Hippocampal formation (tissue), 2 donors: ENCODE measurements around the gene RNF2.
"Not testable (repeated sequence)": the region's sequence is repeated elsewhere in the genome, so short reads cannot be mapped to it uniquely, and the experiment has no call there.

Source experiments
- DNase-seq, 2 donors: peaks; one replicate each; lab custom pipeline; 2025; lab: John Stamatoyannopoulos, UW

RNF2 gene

GRCh38 chr1:185044981-185045813, at the start of gene RNF2:
RNF2 (plus strand) TSS chr1:185045558; CDS start chr1:185087554, 41,996 bp downstream.
- DNase-seq, result peak; percentile 76 to 82

GRCh38 chr1:184999974-185000373, 45.4 kb upstream of the RNF2 start:
- not testable (repeated sequence) for DNase-seq

GRCh38 chr1:185001312-185001880, 44.0 kb upstream of the RNF2 start:
- DNase-seq, result not testable (repeated sequence)

GRCh38 chr1:185008838-185009237, 36.5 kb upstream of the RNF2 start:
- no peak for DNase-seq

GRCh38 chr1:185010361-185010760, 35.0 kb upstream of the RNF2 start:
- no peak for DNase-seq

GRCh38 chr1:185014941-185015340, 30.4 kb upstream of the RNF2 start:
- DNase-seq, result no peak

GRCh38 chr1:185015631-185016030, 29.7 kb upstream of the RNF2 start:
- no peak for DNase-seq

GRCh38 chr1:185016880-185017279, 28.5 kb upstream of the RNF2 start:
- no peak for DNase-seq

- no peak for DNase-seq
These were observed 28.0 kb upstream of the RNF2 start for GRCh38 chr1:185017338-185017737.

- DNase-seq, result no peak
These were observed 27.4 kb upstream of the RNF2 start for GRCh38 chr1:185017966-185018365.

- DNase-seq, result no peak
These were observed 18.0 kb upstream of the RNF2 start for GRCh38 chr1:185027252-185027882.

GRCh38 chr1:185033686-185034085, 11.7 kb upstream of the RNF2 start:
- DNase-seq, result no peak

- no peak for DNase-seq
These were observed 10.1 kb upstream of the RNF2 start for GRCh38 chr1:185035258-185035657.

- DNase-seq, result no peak
These were observed 6.5 kb upstream of the RNF2 start for GRCh38 chr1:185038813-185039376.

- no peak for DNase-seq
These were observed 5.5 kb upstream of the RNF2 start for GRCh38 chr1:185039726-185040407.

GRCh38 chr1:185040408-185040735, 5.0 kb upstream of the RNF2 start:
- DNase-seq, result no peak

GRCh38 chr1:185041742-185042141, 3.6 kb upstream of the RNF2 start:
- DNase-seq, result no peak

- DNase-seq, result no peak
These were observed 2.6 kb upstream of the RNF2 start for GRCh38 chr1:185042737-185043136.

- peak in 1 of 2 donors; percentile 34 for DNase-seq
These were observed 971 bp upstream of the RNF2 start for GRCh38 chr1:185044387-185044786.

GRCh38 chr1:185045814-185046492, 595 bp downstream of the RNF2 start:
- DNase-seq, result peak in 1 of 2 donors; percentile 57

- no peak for DNase-seq
These were observed 1.3 kb downstream of the RNF2 start for GRCh38 chr1:185046668-185047067.

- no peak for DNase-seq
These were observed 4.3 kb downstream of the RNF2 start for GRCh38 chr1:185049670-185050069.
